ENCODE data around the gene COTL1. TPM values are rescaled to one million over a fixed set of nuclear protein-coding genes. Genes with fewer than 3 reads are reported as not detected.

The COTL1 gene
- total RNA-seq, 4 donors from 2014 or later = 34.5 to 42.9 (median 40.7) TPM

GRCh38 chr16:84575914-84576313 lies 42.0 kb downstream of the COTL1 start:
- WGBS = 84% methylated on average over 7 of the region's 7 CpGs
- Histone ChIP-seq H3K27ac (replicated peaks in 1 of 4) (no peak overlapping the region), H3K4me3 (no peak overlapping the region), H3K27me3 (no peaks in the 10 kb centered on the region), H3K4me1 (no peaks in the 10 kb centered on the region), H3K36me3 (no peaks in the 10 kb centered on the region), H3K9me3 (peaks cover 0 to under 1% (median 0%) of the 10 kb centered on the region in 4 donors)
- intact Hi-C loops (cut with DNase I) = no loop called here
- TF ChIP-seq EP300 (IDR thresholded peaks at IDR 0.05) (no peak), POLR2AphosphoS5 (IDR thresholded peaks at IDR 0.05) (no peak), CTCF (IDR thresholded peaks at IDR 0.05) (no peak), POLR2A (IDR thresholded peaks at IDR 0.05; ENCODE audit: low read depth) (no peak)
- no peak for DNase-seq (ENCODE audit: extremely low spot score)

GRCh38 chr16:84574191-84574590 lies 43.7 kb downstream of the COTL1 start:
- intact Hi-C loops (cut with DNase I) = no loop called here
- Histone ChIP-seq H3K27ac (replicated peaks in 1 of 4) (no peak overlapping the region), H3K4me3 (no peak overlapping the region), H3K27me3 (no peaks in the 10 kb centered on the region), H3K4me1 (no peaks in the 10 kb centered on the region), H3K9me3 (peaks cover 0 to 12% (median 5%) of the 10 kb centered on the region in 4 donors), H3K36me3 (no peaks in the 10 kb centered on the region)
- DNase-seq (ENCODE audit: extremely low spot score) = no peak
- 79% methylated on average over 7 of the region's 12 CpGs for WGBS
- no peak for TF ChIP-seq POLR2A (IDR thresholded peaks at IDR 0.05; ENCODE audit: low read depth)
- TF ChIP-seq EP300 (IDR thresholded peaks at IDR 0.05) = no peak
- no peak for TF ChIP-seq POLR2AphosphoS5 (IDR thresholded peaks at IDR 0.05)
- no peak for TF ChIP-seq CTCF (IDR thresholded peaks at IDR 0.05)

GRCh38 chr16:84572096-84572495 lies 45.8 kb downstream of the COTL1 start:
- intact Hi-C loops (cut with DNase I) = no loop called here
- Histone ChIP-seq H3K27me3 (no peaks in the 10 kb centered on the region), H3K9me3 (peaks cover 0 to 12% (median 5%) of the 10 kb centered on the region in 4 donors), H3K36me3 (no peaks in the 10 kb centered on the region), H3K27ac (replicated peaks in 1 of 4) (no peak overlapping the region), H3K4me3 (no peak overlapping the region), H3K4me1 (no peaks in the 10 kb centered on the region)
- DNase-seq (ENCODE audit: extremely low spot score) = no peak
- no peak for TF ChIP-seq POLR2AphosphoS5 (IDR thresholded peaks at IDR 0.05)
- TF ChIP-seq CTCF (IDR thresholded peaks at IDR 0.05) = no peak
- TF ChIP-seq POLR2A (IDR thresholded peaks at IDR 0.05; ENCODE audit: low read depth) = no peak
- no peak for TF ChIP-seq EP300 (IDR thresholded peaks at IDR 0.05)
- 86% methylated on average over 5 of the region's 5 CpGs for WGBS

GRCh38 chr16:84571506-84571905 lies 46.4 kb downstream of the COTL1 start:
- H3K27me3 ChIP-seq = no peaks in the 10 kb centered on the region
- WGBS = 98% methylated on average over 13 of the region's 13 CpGs
- DNase-seq (ENCODE audit: extremely low spot score) = no peak
- peaks cover 0 to 12% (median 5%) of the 10 kb centered on the region in 4 donors for H3K9me3 ChIP-seq
- TF ChIP-seq CTCF (IDR thresholded peaks at IDR 0.05) = no peak
- no peak for TF ChIP-seq POLR2A (IDR thresholded peaks at IDR 0.05; ENCODE audit: low read depth)
- TF ChIP-seq EP300 (IDR thresholded peaks at IDR 0.05) = no peak
- TF ChIP-seq POLR2AphosphoS5 (IDR thresholded peaks at IDR 0.05) = no peak
- H3K4me3 ChIP-seq = no peak overlapping the region
- no peak overlapping the region for H3K27ac ChIP-seq (replicated peaks in 1 of 4)
- intact Hi-C loops (cut with DNase I) = no loop called here
- H3K4me1 ChIP-seq = no peaks in the 10 kb centered on the region
- H3K36me3 ChIP-seq = peaks cover 0 to 4% (median 0%) of the 10 kb centered on the region in 4 donors
